GM21717 (cell line): ENCODE data around the gene PTPRS.

Source experiments
- ATAC-seq: cut with Tn5 transposase; IDR thresholded peaks from one replicate; pipeline ENCODE4 v1.9.1; 2021; ENCODE audit warnings: mild to moderate bottlenecking, moderate library complexity; ENCODE audit not compliant: unreplicated experiment

The PTPRS gene

DNA sequence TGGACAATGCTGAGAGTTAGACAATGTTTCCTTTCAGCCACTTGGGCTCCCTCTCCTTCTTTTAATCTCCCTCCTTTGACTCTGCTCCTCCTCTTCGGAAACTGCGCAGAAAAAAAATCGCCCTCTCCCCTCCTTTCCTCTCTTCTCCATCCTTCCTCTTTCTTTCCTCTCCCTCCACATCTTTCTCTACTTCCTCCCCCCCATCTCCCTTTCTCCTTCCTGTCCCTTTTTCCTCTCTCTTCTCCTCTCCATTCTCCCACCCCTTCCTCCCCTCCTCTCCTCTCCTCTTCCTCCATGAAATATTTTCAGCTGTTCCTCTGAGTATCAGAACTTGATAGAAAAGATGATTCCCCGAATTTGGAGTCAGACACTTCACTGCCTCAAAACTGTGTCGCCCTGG is 15.1 kb upstream of the PTPRS start:
- no peak for ATAC-seq

DNA sequence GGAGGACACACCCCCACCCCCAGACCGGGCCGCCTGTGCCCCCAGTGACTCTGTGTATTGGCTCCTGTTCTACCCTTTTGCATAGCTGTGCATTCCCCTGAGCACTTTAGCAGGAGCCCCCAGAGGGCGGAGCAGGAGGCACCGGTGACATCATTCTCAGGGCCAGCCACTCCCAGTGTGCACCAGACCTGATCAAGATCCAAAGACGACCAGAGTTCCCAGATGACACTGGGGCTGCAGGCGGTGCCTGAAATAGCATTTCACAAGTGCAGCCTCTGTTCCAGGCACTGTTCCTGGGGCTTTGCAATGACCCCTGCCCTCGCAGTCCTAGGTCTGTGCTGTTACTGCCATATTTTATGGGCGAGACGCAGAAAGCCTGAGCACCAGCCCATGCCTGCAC is 14.5 kb upstream of the PTPRS start:
- ATAC-seq, result no peak

DNA sequence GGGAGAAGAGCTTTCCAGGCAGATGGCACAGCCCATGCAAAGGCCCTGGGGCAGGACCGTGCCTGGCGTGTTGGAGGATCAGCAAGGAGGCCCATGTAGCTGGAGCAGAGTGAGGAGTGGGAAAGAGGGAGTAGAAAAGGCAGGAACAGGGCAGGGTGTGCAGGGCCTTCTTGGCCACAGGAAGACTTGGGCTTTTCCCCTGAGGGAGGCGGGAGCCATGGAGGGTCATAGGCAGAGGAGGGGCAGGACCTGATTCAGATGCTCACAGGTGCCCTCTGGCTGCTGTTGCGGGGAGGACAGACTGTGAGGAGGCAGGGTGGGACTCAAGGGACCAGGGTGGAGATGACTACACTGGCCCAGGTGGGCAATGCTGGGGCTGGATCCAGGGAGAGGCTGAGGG is 13.8 kb upstream of the PTPRS start:
- ATAC-seq, result no peak

DNA sequence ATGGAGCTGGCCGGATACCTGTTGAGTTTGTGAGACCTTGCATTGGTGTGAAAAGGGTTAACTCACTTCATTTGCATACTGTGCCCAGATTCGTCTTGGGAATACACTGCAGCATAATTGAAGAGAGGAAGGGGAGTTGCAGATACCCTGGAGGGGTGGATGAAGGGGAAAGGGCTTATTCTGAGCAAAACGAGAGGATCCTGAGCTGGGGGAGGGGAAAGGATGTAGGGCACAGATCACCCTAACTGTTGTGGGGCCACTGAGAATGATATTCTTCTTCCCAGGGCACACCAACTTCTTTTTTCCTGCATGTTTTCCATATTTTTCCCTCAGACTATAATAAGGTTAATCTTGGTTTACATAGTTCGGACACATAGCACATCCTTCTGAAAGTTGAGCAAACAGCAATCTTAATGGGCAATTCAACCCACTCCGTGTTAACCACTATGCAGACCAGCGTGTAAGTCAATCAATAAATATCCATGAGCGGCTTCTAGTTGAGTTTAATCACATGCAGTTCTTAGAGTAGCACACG is 11.7 kb upstream of the PTPRS start:
- ATAC-seq, result no peak

DNA sequence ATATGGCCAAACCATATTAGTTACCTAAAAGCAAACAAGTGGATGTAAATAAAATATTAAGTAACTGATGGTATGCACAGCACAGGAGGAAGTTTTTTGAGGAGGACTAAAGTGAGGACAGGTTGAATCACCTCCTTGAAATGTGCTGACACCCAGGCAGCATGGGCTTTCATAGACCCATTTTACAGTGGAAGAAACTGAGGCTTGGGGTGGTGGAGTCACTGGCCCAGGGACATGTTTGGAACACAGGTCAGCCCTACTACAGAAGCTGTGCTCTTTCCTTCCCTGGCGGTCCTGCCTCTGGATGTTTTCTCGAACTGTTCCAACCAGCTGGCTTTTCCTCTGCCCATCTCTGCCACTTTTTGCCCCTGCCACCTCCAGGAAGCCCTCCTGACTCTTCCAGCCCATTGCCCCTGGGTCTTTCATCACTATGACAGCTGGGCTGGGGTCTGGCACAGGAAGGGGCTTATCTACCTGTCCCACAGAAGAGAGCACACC is 11.2 kb upstream of the PTPRS start:
- ATAC-seq, result no peak

DNA sequence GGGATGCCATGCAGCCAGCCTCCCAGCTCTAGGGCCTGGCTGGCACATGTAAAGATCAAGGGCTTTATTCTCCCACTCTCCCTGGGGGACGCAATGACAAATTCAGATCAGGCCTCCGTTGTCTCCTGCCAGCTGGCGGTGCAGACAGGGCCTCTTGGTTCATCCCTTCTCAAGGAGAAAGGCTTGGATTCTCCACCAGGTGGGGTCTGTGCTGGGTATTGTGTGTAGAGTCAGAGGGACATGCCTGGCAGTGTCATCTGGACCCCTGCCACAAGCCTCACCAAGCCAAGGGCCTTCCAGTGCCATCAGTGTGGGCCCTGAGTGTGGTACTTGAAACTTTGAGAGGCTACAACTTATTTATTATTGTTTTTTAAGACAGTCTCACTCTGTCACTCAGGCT is 8.4 kb upstream of the PTPRS start:
- no peak for ATAC-seq

DNA sequence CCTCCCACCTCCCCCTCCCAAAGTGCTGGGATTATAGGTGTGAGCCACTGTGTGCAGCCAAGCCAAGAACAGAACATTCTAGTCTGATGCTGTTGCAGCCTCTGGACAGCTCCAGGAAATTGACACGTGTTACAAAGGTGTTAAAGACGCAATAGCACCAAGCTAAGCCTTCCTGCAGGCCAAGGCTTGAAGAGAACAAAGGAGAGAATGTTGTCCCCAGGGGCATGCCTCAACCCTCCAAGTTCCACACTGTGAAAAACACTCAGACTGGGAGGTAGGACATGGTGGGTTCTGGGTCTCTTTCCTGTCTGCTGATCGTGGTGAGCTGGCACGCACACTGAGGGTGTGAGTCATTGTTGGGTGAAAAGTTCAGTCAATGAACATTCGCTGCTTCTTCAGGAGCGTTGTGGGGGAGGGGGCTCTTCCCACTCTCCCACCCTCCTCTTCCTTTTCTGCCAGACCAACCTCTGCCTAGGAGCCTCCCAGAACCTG is 5.3 kb upstream of the PTPRS start:
- ATAC-seq, result no peak

DNA sequence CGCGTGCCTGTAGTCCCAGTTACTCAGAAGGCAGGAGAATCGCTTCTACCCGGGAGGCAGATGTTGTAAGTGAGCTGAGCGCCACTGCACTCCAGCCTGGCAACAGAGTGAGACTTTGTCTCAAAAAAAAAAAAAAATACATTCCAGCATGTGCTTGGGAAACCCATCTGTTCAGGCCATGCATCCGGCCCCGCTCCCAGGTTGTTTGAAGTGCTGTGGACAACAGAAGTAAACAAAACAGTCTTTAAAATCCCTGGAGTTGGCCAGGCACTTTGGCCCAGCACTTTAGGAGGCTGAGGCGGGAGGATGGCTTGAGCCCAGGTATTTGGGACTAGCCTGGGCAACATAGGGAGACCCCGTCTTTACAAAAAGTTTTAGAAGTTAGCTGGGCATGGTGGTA is 3.2 kb upstream of the PTPRS start:
- ATAC-seq, result no peak

DNA sequence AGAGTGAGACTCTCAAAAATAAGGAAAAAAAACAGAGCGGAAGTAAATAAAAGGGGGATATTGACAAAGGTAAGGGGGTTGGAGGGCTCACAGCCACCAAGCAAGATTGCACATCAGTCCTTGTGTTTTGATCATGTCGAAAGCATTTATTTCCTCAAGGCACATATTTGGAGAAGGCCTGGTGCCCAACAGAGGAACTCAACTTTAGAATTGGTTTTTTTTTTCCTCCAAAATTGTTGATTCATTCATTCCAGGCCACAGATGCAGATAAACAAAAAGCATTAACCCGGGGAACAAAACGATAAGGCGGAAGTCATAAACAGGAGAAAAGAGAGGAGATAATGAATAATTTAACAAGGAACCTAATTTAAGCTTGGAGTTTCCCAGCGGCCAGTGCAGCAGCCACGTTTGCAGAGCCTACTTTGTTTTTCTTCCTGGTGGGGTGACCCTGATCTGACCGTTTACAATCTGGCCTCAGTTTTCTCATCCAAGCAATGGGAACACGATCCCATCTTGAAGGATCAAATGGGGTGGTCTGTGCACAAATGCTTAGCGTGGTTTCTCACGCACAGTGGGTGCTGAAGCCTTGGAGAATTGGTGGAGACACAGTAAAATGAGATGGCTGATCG is 2.1 kb upstream of the PTPRS start:
- no peak for ATAC-seq

DNA sequence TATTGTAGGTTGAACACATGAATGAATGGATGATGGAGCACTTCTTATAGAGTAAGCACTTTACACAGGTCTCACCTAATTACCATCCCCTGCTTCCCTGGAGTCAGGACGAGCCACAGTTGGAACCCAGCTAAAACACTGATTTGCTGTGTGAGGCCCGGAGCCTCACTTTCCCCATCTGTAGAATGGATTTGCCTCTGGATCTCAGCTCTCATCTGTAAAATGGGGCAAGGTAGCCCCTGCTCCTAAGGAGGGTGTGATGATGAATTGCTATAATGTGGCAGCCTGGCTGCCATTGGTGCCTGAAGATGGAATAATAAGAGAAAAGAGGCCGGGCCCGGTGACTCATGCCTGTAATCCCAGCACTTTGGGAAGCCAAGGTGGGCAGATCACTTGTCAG is 1.4 kb upstream of the PTPRS start:
- no peak for ATAC-seq

DNA sequence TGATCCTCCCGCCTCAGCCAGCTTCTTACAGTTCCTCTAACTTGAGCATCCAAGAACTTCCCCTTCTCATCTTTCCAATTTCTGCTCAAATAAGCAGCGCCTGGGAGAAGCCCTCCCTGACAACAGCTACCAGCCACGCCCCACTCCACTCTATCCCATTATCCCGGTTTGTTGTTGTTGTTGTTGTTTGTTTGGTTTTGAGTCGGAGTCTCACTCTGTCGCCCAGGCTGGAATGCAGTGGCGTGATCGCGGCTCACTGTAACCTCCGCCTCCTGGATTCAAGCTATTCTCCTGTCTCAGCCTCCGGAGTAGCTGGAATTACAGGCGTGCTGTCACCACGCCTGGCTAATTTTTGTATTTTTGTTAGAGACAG is 822 bp upstream of the PTPRS start:
- no peak for ATAC-seq

DNA sequence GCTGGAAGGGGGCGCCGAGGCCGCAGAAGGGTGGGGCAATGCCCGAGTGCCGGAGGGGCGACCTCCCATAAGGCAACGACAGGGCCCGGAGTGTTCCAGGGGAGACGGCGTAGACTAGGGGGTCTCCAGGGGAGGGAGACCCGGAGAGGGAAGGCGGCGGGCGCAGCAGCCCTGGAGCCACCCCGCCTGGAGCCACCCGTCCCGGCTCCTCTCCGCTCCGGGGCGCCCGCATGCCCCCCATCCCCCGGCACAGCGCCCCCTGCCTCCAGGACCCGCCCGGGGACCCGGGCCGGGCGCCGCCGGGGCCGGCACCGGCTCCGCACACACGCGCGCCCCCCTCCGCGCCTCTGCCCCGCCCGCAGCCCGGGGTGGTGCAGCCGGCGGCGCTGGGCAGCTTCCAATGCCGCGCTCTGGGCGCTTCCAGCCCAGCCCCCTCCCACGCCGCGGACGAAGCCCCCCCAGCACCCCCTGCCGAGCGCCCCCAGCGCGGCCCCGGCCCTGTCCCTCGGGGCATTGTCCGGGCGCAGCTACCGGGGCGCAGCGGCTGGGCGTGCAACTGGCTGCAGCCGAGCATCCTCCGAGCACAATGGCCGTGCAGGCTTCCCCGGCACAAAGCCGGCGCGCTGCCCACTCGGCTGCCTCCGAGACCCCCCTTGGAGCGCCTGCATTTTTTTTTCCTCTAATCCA is 519 bp downstream of the PTPRS start:
- ATAC-seq, result no peak

DNA sequence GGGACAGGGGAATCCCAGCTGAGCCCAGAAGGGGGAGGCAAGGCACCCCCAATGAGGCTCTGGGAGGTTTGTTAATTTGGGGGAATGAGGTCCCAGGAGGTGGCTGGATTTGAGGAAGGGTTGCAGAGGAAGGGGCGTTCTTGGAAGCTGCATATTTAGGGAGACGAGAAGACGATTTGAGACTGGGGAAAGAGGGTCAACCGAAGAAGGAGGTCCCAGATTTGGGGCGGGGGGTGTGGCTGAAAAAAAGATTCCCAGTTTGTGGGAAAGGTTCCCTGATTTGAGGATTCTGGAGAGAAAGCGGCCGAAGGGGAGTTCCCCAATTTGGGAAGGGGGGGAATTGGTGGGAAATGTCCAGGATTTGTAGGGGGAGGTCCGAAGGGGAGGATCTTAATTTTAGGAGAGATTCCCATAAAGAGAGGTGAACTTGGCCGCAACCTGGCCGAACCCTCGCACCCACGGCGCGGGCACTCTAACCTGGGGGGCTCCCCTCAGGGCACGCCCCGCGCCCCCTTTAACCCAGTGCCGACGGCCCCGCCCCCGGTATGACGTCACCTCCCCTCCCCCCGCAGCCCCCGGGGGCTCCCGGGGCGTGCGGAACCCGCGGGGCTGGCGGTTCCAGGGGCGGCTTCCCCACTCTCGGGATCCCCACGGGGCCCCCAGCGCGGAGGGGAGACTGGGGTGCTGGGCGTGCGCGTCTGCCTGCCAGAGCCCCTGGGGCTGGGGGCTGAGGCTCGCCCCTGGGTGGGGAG is 1.2 kb downstream of the PTPRS start:
- no peak for ATAC-seq

DNA sequence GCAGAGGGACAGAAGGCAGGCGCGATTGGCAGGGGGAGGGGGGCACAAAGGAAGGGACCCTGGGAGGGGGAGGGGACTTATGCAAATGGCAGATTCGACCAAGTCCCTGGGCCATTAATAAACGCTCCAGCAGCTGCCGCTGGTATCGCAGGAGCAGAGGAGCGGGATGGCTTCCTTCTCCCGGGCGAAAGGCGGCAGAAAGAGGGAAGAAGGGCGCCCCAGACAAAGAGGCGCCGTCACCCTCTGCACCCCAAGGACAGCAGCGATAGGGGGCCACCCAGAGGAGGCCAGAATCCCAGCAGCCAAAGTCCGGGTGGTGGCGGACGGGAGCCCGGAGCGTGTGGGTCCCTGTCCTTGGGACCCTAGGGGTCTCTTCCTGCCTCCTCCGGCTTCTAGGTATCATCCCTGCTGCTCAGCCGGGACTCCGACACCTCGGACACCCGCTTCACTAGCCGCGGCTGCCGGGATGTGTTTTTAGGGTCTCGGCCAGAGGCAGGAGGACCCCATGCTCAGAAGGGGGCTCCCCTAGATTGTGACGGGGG is 1.9 kb downstream of the PTPRS start:
- no peak for ATAC-seq

DNA sequence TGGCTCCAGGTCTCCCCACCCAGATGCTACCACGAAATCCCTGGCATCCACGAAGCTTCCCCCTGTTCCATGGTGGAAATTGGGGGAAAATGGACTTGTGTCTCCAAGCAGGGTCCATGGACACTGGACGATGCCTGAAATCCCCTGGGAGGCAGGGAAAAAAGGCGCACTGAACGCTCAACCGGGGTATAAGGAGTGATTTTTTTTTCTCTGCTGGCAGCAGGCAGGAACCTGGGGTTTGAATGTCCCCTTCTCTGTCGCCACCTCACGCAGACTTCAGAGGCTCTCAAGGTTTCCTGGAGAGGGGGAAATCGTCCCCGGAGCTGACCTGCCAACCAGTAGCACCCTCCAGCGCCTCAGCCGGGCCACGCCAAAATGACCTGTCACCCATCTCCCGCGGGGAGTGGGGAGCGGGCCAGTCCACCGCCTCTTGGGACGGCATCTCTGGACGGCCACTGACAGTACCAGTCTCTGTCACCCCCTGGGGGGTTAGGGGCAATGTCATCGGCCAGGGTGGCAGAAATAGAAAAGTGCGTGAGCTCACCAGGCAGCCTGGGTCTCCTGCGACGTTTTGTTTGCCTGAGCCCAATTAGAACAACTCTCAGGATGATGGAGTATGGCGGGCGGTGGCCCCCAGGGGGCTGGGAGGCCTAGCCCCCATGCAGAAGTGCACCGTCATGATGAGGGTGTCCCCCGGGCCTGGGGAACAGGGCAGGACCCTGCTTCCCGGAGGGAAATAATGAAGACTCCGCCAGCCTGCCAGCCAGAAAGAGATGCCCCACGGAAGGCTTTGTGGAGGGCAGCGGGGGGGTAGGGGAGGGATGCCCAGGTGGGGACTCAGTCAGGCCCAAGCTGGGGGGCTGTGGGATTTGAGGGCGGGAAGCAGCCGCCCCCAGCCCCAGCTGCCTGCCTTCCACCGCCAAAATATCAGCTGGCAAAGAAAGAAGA is 2.6 kb downstream of the PTPRS start:
- ATAC-seq, result no peak

DNA sequence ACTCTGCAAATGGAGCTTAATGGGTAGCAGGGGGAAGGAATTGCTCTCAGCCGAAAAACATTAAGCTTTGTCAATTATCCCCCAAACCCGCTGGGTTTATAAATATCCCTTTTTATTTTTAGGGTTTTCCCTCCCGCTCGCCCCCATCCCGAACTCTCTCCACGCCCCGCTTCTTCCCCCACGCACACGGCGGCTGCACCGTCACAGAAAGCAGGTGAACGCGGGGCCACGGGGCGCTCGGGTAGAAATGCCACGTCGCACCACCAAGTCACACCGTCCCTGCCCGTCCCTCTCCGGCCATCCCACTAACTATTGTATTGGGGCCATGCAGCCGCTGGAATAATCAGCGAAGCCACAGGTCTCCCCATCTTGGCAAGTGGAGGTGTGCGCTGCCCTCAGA is 3.5 kb downstream of the PTPRS start:
- ATAC-seq, result no peak

DNA sequence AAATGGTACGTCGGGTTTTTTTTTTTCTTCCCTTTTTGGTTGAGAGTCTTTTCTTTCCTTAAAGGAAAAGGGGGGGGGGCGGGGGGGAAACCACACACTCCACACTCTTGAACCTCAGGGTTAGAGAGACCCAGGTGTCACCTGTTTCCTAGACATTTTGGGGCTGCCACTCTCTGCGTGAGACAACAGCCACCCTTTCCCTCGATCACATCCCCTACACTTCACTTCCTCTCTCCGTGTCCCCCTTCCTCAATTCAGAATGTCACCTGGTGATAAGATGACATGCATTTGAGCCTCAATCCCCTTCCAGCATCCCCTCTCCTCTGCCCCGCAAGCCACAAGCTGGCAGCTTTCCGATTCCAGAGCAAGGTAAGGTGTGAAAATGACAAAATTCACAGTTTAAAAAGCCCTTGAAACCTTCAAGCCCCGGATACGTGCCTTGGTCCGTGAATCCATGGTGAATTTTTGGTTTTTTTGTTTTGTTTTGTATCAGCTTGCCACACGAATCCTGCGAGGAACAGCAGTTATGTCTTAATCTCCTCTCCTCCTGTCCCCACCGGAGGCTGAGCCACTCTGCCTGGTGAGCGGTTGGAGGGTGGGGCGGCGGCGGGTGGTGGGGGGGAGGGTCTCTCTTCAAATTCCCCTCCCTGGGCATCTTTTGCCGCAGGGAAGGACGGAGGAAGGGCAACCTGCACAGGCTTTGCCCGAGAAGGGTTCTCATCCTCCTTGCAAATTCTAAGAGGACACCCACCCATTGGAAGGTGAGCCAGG is 4.2 kb downstream of the PTPRS start:
- ATAC-seq, result no peak

DNA sequence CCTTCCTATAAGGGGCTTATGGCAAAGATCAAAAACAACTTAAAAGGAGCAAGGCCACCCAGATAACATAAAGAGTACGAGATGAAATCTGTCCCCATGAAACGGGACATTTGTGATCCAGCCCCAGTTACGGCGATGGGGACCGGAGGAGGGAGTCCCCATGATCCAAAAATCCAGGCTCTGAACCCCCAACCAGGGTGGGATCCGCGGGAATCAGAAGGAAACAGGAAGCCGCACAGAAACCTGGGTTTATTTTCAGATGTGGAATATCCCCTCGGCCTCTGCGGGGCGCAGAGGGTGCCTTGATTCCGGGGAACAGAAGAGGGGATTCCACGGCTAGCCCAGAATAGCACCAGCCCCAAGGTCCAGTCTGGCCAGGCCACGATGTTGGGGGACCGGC is 5.0 kb downstream of the PTPRS start:
- no peak for ATAC-seq

DNA sequence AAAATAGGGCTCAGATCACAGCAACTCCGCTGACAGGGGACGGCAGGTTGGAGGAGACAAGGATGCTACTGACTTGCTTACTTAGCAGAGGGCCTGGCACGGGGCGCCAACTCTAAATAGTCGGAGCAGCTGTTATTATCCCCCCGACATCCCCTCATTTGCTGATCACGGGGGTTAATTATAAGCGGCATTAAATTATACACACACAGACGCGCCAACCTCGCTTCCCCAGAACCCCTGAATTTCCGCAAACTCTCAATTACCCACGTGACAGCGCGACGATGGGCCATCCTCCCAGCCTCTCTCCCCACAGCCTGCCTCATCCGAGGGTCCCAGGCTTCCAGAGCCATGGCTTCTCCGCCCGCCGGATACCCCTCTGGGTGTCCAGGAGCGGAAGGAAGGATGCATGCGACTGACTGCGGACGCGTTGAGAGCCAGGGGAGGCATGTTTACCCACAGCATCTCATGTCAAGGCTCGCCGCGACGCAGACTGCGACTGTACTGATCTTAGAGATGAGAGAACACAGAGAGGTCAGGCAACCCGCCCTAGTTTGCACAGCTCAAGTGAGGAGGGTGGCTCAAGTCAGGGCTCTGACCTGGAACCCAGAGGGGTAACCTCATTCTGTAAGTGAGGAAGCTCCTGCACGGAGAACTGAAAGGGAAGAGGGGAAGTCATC is 5.7 kb downstream of the PTPRS start:
- no peak for ATAC-seq
